Mucosa of gallbladder (tissue), 1 donor: ENCODE measurements around the gene NUMBL. TPM values are rescaled to one million over a fixed set of nuclear protein-coding genes. Genes with fewer than 3 reads are reported as not detected.
A peak's percentile ranks its signal among the peaks of the same experiment; 100 is the strongest.

Experiments
- DNase-seq: peaks from one replicate; pipeline ENCODE4 v3.0.0-alpha.2; 2020; ENCODE audit warnings: low spot score
- total RNA-seq: library from RNA; stranded (reverse); gene quantifications from one replicate; pipeline ENCODE4 v1.2.1, GENCODE V29; 2021
- donor health status: DM: no; HTN: no; CAD: no.

Gene NUMBL
- total RNA-seq, 1 donor from 2014 or later = 52.9 TPM

- peak; percentile 92 for DNase-seq
Measured at GRCh38 chr19:40690693-40691420, 406 bp upstream of the NUMBL start.

GRCh38 chr19:40689339-40690049 is 957 bp downstream of the NUMBL start:
- DNase-seq = no peak

GRCh38 chr19:40688987-40689338 is 1.5 kb downstream of the NUMBL start:
- no peak for DNase-seq

DNA sequence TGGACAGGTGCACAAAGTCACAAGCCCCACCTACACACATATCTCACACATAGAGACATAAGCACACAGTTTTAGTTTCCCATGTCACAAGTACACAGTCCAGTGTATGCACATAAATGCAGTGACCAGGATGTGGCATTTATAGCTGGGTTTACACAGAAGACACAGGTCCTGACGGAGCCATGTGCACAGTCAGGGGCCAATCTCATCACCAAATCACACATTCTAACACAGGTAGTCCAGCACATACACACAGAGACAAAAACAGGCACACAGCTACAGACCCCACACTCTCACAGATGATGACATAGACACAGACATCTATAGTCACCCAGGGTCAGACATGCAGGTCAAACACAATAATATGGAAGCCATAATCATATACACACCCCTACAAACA is 2.1 kb downstream of the NUMBL start:
- no peak for DNase-seq

DNA sequence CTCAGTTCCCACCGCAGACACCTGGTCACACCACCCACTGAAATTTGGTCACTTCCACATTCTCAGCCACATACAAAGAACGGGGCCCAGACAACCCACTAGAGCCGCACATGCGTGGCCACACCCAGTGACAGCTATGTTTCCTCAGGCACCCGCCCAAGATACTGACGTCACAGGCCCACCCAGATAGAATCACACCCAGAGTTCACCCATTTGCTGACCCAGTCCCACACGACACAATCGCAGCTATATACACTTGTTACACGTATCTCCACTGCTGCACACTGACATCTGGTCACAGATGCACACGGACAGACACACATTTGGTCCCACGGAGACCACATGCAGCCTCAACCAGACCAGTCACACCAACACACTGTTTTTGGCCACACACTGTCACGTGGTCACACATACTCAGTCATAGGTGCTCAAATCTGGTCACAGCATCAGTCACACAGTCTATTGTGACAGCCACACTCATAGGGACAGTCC is 2.9 kb downstream of the NUMBL start:
- peak; percentile 62 for DNase-seq

GRCh38 chr19:40686882-40687524 is 3.4 kb downstream of the NUMBL start:
- no peak for DNase-seq

DNA sequence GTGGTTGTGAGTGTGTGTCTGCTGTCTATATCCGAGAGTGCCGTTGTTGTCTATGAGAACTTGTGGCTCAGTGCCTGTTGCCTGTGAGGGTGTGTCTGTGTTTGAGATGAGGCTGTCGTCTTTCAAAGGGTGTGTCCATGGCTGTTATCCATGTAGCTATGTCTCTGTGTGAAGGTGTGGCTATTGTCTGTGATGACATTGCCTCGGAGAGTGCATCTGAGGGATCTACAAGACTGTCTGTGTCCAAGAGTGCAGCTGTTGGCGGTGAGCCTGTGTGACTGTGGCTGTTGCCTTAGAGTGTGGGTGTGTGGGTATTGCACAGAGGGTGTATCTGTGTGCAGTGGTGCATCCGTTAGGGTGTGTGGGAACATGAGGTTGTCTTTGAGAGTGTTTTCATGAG is 4.9 kb downstream of the NUMBL start:
- DNase-seq = no peak

DNA sequence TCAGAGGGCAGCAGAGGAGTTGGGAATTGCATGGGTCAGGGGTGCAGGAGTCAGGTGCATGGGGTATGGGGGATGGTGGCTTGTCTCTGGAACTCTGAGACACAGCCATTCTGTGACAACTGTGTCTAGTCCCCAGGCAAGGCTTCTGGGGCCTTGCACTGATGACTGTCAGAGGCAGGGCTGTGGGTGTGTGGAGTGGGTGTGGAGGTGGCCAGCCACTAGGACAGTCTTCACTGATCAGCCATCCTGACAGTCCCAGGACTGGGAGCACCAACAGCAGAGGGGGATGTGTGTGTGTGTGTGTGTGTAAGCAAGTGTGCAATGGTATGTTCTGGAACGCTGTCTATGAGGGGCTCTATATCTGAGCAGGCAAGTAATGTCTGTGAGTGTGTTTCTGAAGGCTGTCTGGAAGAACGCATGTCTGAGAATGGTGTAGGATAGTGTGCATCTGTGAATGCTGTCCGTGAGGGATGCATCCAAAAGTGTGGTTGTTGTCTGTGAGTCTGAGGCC is 5.4 kb downstream of the NUMBL start:
- no peak for DNase-seq

- DNase-seq = no peak
Measured at GRCh38 chr19:40684280-40684679, 6.2 kb downstream of the NUMBL start.

DNA sequence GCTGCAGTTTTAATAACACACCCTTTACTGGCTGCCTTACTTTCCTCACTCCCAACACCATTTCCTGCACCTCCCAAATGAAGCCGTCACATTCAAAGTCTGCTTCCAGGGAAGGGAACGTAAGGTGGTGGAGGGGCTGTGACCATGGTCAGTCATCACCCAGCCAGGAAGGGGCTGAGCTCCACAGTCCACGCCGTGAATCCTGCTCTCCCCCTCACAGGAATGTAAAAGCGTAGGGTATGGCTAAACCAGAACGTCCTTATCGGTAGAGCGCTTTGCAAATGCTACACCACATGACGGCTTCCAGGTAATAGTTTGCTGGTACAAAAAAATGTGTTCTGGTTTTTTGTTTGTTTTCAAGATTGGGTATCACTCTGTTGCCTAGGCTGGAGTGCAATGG is 7.0 kb downstream of the NUMBL start:
- DNase-seq = no peak

- no peak for DNase-seq
Measured at GRCh38 chr19:40682431-40682964, 8.0 kb downstream of the NUMBL start.

- no peak for DNase-seq
Measured at GRCh38 chr19:40681039-40681438, 9.4 kb downstream of the NUMBL start.

- no peak for DNase-seq
Measured at GRCh38 chr19:40677156-40677555, 13.3 kb downstream of the NUMBL start.

DNA sequence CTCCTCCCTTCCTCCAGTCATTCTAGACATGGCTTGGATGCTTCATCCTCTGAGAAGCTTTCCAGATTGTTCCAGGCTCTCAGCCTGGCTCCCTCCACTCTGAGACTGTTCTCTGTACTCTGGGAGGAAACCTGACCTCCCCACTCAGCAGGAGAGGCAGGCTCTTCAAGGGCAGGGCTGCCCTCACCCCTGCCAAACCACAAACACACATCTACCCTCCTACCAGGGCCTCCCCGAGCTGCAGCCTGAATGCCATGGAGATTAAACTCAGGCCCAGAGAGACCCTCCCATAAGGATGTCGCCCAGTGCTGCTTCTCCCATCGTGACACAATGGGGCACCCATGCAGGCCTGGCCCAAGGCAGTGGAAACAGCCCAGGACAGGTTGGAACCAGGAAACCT is 16.2 kb downstream of the NUMBL start:
- no peak for DNase-seq

- no peak for DNase-seq
Measured at GRCh38 chr19:40673397-40673796, 17.1 kb downstream of the NUMBL start.

DNA sequence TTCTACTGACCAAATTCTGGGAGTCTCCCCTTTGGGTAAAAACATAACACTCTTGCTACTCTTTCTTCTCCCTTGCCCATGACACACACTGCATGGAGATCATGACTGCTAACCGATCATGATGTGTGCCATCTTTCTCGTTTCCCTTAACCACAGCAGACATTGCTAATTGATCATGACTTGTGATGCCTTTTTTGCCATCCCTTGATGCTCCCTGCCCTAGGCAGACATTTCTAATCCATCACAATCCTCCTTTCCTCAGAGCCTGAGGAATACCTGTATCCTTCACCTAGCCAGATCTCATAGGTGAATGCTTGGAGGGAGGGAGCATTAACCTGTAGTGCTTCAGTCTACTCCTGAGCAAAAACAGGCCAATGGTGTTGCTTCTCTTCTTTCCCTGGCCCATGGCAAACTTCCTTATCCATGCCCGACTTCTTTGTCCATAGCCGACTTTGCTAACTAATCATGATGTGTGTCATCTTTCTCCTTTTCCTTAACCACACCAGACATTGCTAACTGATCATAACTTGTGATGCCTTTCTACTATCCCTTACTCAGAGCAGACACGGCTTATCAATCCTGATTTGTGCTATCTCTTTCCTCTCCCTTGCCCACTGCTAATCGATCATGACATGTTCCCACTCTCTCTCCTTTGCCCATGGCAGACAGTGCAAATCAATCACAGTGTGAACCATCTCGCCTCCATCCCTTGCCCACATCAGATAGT is 17.7 kb downstream of the NUMBL start:
- no peak for DNase-seq

GRCh38 chr19:40672038-40672437 is 18.4 kb downstream of the NUMBL start:
- DNase-seq = no peak

- no peak for DNase-seq
Measured at GRCh38 chr19:40671404-40671803, 19.0 kb downstream of the NUMBL start.

DNA sequence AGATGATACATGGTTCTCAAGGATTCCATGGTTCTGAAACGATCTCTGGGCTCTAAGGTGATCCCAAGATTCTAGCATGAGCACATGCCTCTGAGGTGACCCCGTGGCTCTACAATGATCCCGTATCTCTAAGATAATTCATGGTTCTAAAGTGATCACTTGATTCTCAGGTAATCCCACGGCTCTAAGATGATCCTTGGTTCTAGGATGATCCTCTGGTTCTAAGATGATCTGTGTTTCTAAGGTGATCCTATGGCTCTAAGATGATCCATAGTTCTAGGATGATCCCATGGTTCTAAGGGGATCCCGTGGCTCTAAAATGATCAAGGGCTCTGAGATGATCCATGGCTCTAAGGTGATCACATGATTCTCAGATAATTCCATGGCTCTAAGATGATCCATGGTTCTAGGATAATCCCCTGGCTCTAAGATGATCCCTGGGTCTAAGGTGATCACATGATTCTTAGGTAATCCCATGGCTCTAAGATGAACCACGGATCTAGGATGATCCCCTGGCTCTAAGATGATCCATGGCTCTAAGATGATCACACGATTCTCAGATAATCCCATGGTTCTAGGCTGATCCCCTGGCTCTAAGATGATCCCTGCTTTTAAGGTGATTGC is 21.3 kb downstream of the NUMBL start:
- DNase-seq = no peak

DNA sequence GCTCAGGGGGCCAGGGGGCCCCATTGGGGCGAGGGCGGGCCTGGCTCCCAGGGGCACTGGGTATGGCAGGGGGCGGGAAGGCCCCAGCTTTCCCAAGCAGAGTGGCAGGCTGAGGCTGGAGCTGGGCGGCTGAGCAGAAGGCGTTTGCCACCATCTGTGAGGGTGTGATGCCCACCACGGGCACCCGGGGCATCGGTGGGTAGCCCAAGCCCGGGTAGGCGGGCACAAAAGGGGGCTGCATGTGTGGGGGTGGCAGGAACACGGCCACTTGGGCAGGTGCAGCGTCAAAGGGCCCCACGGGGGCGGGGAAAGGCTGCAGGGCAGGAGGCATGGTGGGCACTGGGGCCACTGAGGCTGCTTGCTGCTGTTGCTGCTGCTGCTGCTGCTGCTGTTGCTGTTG is 22.8 kb downstream of the NUMBL start:
- no peak for DNase-seq

- DNase-seq = no peak
Measured at GRCh38 chr19:40666803-40667438, 23.5 kb downstream of the NUMBL start.
